Endodermal cell (in vitro differentiated cells): Measurements from ENCODE around the gene IFNA13. TPM values are rescaled to one million over a fixed set of nuclear protein-coding genes. Genes with fewer than 3 reads are reported as not detected.

Source experiments
- DNase-seq: peaks from one replicate; pipeline ENCODE4 v3.0.0-alpha.2; 2017
- H3K27ac ChIP-seq: 2 replicates; pipeline ENCODE4 v1.5.1; 2013; ENCODE audit warnings: mild to moderate bottlenecking, low read depth, low read length, moderate library complexity
- H3K27me3 ChIP-seq: 2 replicates; pipeline ENCODE4 v1.6.1; 2013; ENCODE audit warnings: mild to moderate bottlenecking, low read length, moderate library complexity; ENCODE audit not compliant: insufficient read depth, control insufficient read depth, poor library complexity, severe bottlenecking
- H3K36me3 ChIP-seq: 2 replicates; pipeline ENCODE4 v1.7.0; 2013; ENCODE audit warnings: mild to moderate bottlenecking, low read length, moderate library complexity; ENCODE audit not compliant: control insufficient read depth, insufficient read depth
- H3K4me1 ChIP-seq: one replicate; pipeline ENCODE4 v1.7.0; 2013; ENCODE audit warnings: low read length; ENCODE audit not compliant: control insufficient read depth, insufficient read depth
- H3K4me3 ChIP-seq: 2 replicates; pipeline ENCODE4 v1.5.1; 2013; ENCODE audit warnings: mild to moderate bottlenecking, low read length, moderate library complexity
- H3K9ac ChIP-seq: 2 replicates; pipeline ENCODE4 v1.6.1; 2013; ENCODE audit warnings: mild to moderate bottlenecking, low read length, moderate library complexity; ENCODE audit not compliant: poor library complexity, severe bottlenecking; ENCODE audit errors: extremely low read depth
- H3K9me3 ChIP-seq: 2 replicates; pipeline ENCODE4 v1.6.1; 2013; ENCODE audit warnings: mild to moderate bottlenecking, low read length, moderate library complexity; ENCODE audit not compliant: control insufficient read depth
- H3K27ac Mint-ChIP-seq: 2 replicates; pipeline ENCODE4 v1.8.0; 2020; ENCODE audit warnings: mixed read lengths
- H3K27me3 Mint-ChIP-seq: 2 replicates; pipeline ENCODE4 v1.8.0; 2021; ENCODE audit warnings: mild to moderate bottlenecking, mixed read lengths; ENCODE audit not compliant: insufficient read depth
- H3K36me3 Mint-ChIP-seq: 2 replicates; pipeline ENCODE4 v1.8.0; 2020; ENCODE audit warnings: low read depth, mixed read lengths
- H3K4me1 Mint-ChIP-seq: 2 replicates; pipeline ENCODE4 v1.8.0; 2020; ENCODE audit warnings: mixed read lengths
- H3K4me3 Mint-ChIP-seq: 2 replicates; pipeline ENCODE4 v1.8.0; 2020; ENCODE audit warnings: mild to moderate bottlenecking, moderate library complexity, mixed read lengths
- H3K9me3 Mint-ChIP-seq: 2 replicates; pipeline ENCODE4 v1.8.0; 2020; ENCODE audit warnings: mild to moderate bottlenecking, mixed read lengths
- CTCF ChIP-seq: fragments of 200-600 bp; sonication (generic); conservative IDR thresholded peaks from 2 replicates; pipeline ENCODE4 v1.5.0; 2021; ENCODE audit warnings: antibody characterized with exemption, mild to moderate bottlenecking
- WGBS, 2 experiments: methylation state at CpG; one replicate each; pipeline versions ENCODE4 v1.1.5 to v1.1.7; 2013; ENCODE audit warnings: missing lambda C conversion rate in 2 of 2, mixed read lengths in 1 of 2; ENCODE audit not compliant: insufficient coverage in 1 of 2, insufficient read length in 1 of 2; 5-methylcytosine and 5-hydroxymethylcytosine counted together
- long read RNA-seq, 4 experiments: library from polyadenylated mRNA in 2 of 4; library from RNA in 1 of 4; library from capped mRNA in 1 of 4; stranded (forward) in 3 of 4; unstranded in 1 of 4; transcript quantifications; one replicate each; pipeline ENCODE4 v2.0.0, GENCODE V29; 2020 to 2021; ENCODE audit warnings: inconsistent platforms in 1 of 4
- polyA plus RNA-seq, 2 experiments: library from polyadenylated mRNA; stranded (reverse); fragments of 50-300 nt; gene quantifications; one replicate each; pipeline ENCODE4 v1.2.3, GENCODE V29; 2013
- total RNA-seq, 2 donors: library from RNA; stranded (reverse); fragmentation: NEBNext Ultra II Directional in 1 of 2; extraction: Animal tissue kit (Norgen Biotek cat#: 25700) in 1 of 2; gene quantifications; 2 replicates in 1 of 2; 3 replicates in 1 of 2; pipeline ENCODE4 v1.2.1, GENCODE V29; 2021

IFNA13 gene
- not detected for total RNA-seq
- polyA plus RNA-seq (2013, experiment 1 of 2) = not detected
- not detected for polyA plus RNA-seq (2013, experiment 2 of 2)
- long read RNA-seq, experiment 1 = 0 reads
- long read RNA-seq, experiment 2 = 0 reads
- long read RNA-seq, experiment 3 = 0 reads
- long read RNA-seq, experiment 4 = 0 reads

GRCh38 chr9:21367957-21368356, at the start of gene IFNA13:
TSS of gene IFNA13 (minus strand) at chr9:21368057. CDS start at chr9:21368010, 47 bp downstream.
- Histone ChIP-seq H3K4me3 (no peak within 1 kb of the TSS), H3K4me1 (no peaks in the 10 kb centered on the region), H3K9me3 (no peaks in the 10 kb centered on the region), H3K27ac (no peak within 1 kb of the TSS), H3K9ac (no peak within 1 kb of the TSS), H3K36me3 (no peaks in the 10 kb centered on the region), H3K27me3 (no peaks in the 10 kb centered on the region)
- no peak within 1 kb of the TSS for H3K4me3 Mint-ChIP-seq
- no peak for DNase-seq
- WGBS, 2 experiments = 85 to 100% methylated on average over 2 of the region's 3 CpGs
- no peaks in the 10 kb centered on the region for H3K4me1 Mint-ChIP-seq
- H3K9me3 Mint-ChIP-seq = no peaks in the 10 kb centered on the region
- no peak within 1 kb of the TSS for H3K27ac Mint-ChIP-seq
- TF ChIP-seq CTCF = no peak
- H3K36me3 Mint-ChIP-seq = no peaks in the 10 kb centered on the region
- peaks cover 12% of the 10 kb centered on the region for H3K27me3 Mint-ChIP-seq

- Histone ChIP-seq H3K4me3 (no peak overlapping the region), H3K9ac (no peak overlapping the region), H3K4me1 (no peaks in the 10 kb centered on the region), H3K9me3 (no peaks in the 10 kb centered on the region), H3K27me3 (peaks cover 12% of the 10 kb centered on the region), H3K27ac (no peak overlapping the region), H3K36me3 (no peaks in the 10 kb centered on the region)
- H3K4me1 Mint-ChIP-seq = no peaks in the 10 kb centered on the region
- no peak for DNase-seq
- H3K27ac Mint-ChIP-seq = no peak overlapping the region
- H3K36me3 Mint-ChIP-seq = no peaks in the 10 kb centered on the region
- no peak overlapping the region for H3K4me3 Mint-ChIP-seq
- no peak for TF ChIP-seq CTCF
- H3K27me3 Mint-ChIP-seq = peaks cover 25% of the 10 kb centered on the region
- WGBS, 2 experiments = 95% methylated on average over 4 to 5 of the region's 5 CpGs
- no peaks in the 10 kb centered on the region for H3K9me3 Mint-ChIP-seq
Measured at GRCh38 chr9:21415493-21416267, 47.8 kb upstream of the IFNA13 start.

- H3K27ac ChIP-seq = no peak overlapping the region
- H3K4me3 ChIP-seq = no peak overlapping the region
- H3K4me3 Mint-ChIP-seq = no peak overlapping the region
- H3K9ac ChIP-seq = no peak overlapping the region
- H3K27me3 ChIP-seq = peaks cover 12% of the 10 kb centered on the region
- H3K4me1 ChIP-seq = no peaks in the 10 kb centered on the region
- H3K36me3 Mint-ChIP-seq = no peaks in the 10 kb centered on the region
- no peak for DNase-seq
- H3K27ac Mint-ChIP-seq = no peak overlapping the region
- WGBS, 2 experiments = 96% methylated on average over 2 of the region's 2 CpGs; no CpG with 5 or more reads in 1 of the 2 experiments
- H3K27me3 Mint-ChIP-seq = peaks cover 26% of the 10 kb centered on the region
- H3K9me3 Mint-ChIP-seq = no peaks in the 10 kb centered on the region
- H3K9me3 ChIP-seq = no peaks in the 10 kb centered on the region
- TF ChIP-seq CTCF = no peak
- no peaks in the 10 kb centered on the region for H3K4me1 Mint-ChIP-seq
- H3K36me3 ChIP-seq = no peaks in the 10 kb centered on the region
Measured at GRCh38 chr9:21414220-21414940, 46.5 kb upstream of the IFNA13 start.
